ENCODE measurements around the gene TMEM135. TPM values are rescaled to one million over a fixed set of nuclear protein-coding genes. Genes with fewer than 3 reads are reported as not detected.

The TMEM135 gene
- total RNA-seq, 4 donors from 2014 or later: 13.1 to 123 (median 19.1) TPM

DNA sequence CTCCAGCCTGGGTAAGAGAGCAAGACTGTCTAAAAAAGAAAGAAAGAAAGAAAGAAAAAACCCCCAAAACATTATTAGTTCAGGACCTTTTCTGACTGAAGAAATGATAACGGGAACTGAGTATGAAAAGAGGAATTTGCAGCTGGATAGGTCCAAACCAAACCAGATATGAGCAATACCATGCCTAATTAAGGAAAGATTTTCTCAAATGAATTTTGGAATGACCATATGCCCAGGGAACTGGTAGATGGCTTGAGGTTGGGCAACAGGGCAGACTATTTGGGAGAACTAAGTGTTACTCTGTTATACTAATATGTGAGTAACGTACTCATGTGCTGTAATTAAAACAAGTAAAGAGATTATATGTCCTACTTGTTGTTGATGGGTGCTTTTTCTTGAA is 186.1 kb downstream of the TMEM135 start:
- DNase-seq: no peak
- no peak overlapping the region for H3K27ac ChIP-seq
- no peaks in the 10 kb centered on the region for H3K27me3 ChIP-seq
- no peak for TF ChIP-seq POLR2AphosphoS5 (IDR thresholded peaks at IDR 0.05)
- TF ChIP-seq, protein P1, sequence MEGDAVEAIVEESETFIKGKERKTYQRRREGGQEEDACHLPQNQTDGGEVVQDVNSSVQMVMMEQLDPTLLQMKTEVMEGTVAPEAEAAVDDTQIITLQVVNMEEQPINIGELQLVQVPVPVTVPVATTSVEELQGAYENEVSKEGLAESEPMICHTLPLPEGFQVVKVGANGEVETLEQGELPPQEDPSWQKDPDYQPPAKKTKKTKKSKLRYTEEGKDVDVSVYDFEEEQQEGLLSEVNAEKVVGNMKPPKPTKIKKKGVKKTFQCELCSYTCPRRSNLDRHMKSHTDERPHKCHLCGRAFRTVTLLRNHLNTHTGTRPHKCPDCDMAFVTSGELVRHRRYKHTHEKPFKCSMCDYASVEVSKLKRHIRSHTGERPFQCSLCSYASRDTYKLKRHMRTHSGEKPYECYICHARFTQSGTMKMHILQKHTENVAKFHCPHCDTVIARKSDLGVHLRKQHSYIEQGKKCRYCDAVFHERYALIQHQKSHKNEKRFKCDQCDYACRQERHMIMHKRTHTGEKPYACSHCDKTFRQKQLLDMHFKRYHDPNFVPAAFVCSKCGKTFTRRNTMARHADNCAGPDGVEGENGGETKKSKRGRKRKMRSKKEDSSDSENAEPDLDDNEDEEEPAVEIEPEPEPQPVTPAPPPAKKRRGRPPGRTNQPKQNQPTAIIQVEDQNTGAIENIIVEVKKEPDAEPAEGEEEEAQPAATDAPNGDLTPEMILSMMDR (IDR thresholded peaks at IDR 0.05): no peak
- TF ChIP-seq POLR2A (IDR thresholded peaks at IDR 0.05): no peak
- no peak for TF ChIP-seq EP300 (IDR thresholded peaks at IDR 0.05; ENCODE audit: low read depth)
- peaks cover 0 to 3% (median 0%) of the 10 kb centered on the region in 4 donors for H3K4me1 ChIP-seq
- H3K9me3 ChIP-seq: no peaks in the 10 kb centered on the region
- 92 to 100% methylated on average over 2 of the region's 2 CpGs for WGBS, 2 donors (ENCODE audit: low coverage in 1 of 2)
- in situ Hi-C loops (cut with MboI; ENCODE audit: low pct_ligation_motif_present in 1 of 4, low pct_unique_long_range_greater_than_20kb in 1 of 4, low sequenced_read_pairs in 3 of 4): no loop called here
- H3K36me3 ChIP-seq: no peaks in the 10 kb centered on the region
- no peak overlapping the region for H3K4me3 ChIP-seq
- intact Hi-C loops (cut with DNase I; ENCODE audit: low total_unique reads): no loop called here

DNA sequence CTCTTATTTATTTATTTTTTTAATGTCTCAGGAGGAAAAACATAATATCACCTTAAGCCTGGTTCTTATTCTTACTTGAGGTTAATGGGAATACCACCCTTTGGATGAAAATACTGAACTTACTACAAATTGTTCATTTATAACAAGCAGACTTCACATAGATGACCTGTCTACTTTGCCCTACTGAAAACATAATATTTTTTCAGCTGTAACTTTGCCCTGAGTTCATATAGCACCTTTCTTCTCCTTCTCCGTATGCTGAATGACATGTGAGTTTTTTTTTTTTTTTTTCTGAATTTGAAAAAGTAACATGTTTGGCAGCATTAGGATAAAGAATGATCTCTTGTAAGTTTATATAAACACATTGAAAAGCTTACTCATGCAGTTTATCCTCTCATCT is 186.8 kb downstream of the TMEM135 start:
- Histone ChIP-seq H3K36me3 (no peaks in the 10 kb centered on the region), H3K4me1 (peaks cover 0 to 1% (median 0%) of the 10 kb centered on the region in 4 donors), H3K27ac (no peak overlapping the region), H3K27me3 (no peaks in the 10 kb centered on the region), H3K9me3 (no peaks in the 10 kb centered on the region), H3K4me3 (no peak overlapping the region)
- WGBS, 2 donors (ENCODE audit: low coverage in 1 of 2): 67 to 71% methylated on average over 1 of the region's 1 CpG
- in situ Hi-C loops (cut with MboI; ENCODE audit: low pct_ligation_motif_present in 1 of 4, low pct_unique_long_range_greater_than_20kb in 1 of 4, low sequenced_read_pairs in 3 of 4) (no loop called here), intact Hi-C loops (cut with DNase I; ENCODE audit: low total_unique reads) (no loop called here)
- DNase-seq: no peak
- TF ChIP-seq, protein P1 (IDR thresholded peaks at IDR 0.05): no peak
- TF ChIP-seq EP300 (IDR thresholded peaks at IDR 0.05; ENCODE audit: low read depth): no peak
- TF ChIP-seq POLR2A (IDR thresholded peaks at IDR 0.05): no peak
- TF ChIP-seq POLR2AphosphoS5 (IDR thresholded peaks at IDR 0.05): no peak

DNA sequence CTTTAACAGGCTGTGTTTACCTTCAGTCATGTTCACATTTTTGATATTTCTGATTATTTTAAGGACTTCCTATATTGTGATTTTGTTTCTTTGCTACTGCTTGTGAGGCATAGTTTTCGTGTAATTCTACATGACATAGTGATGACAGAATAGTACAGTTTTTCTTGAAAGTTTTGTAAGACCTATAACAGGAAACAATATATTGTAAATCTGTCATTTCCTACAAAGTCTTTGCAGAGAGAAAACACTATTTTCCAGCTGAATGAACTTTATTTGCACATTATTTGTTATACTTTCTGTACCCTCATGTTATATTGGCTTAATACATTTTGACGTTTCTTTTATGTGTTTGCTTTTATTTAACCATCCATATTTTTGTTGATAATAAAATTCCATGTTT is 191.1 kb downstream of the TMEM135 start:
- no peak for TF ChIP-seq POLR2AphosphoS5 (IDR thresholded peaks at IDR 0.05)
- TF ChIP-seq EP300 (IDR thresholded peaks at IDR 0.05; ENCODE audit: low read depth): no peak
- TF ChIP-seq, protein P1 (IDR thresholded peaks at IDR 0.05): no peak
- TF ChIP-seq POLR2A (IDR thresholded peaks at IDR 0.05): no peak
- Histone ChIP-seq H3K36me3 (no peaks in the 10 kb centered on the region), H3K27ac (no peak overlapping the region), H3K4me1 (no peaks in the 10 kb centered on the region), H3K27me3 (no peaks in the 10 kb centered on the region), H3K4me3 (no peak overlapping the region), H3K9me3 (peaks cover 7 to 8% of the 10 kb centered on the region in 2 donors)
- in situ Hi-C loops (cut with MboI; ENCODE audit: low pct_ligation_motif_present in 1 of 4, low pct_unique_long_range_greater_than_20kb in 1 of 4, low sequenced_read_pairs in 3 of 4) (no loop called here), intact Hi-C loops (cut with DNase I; ENCODE audit: low total_unique reads) (no loop called here)
- 50 to 67% methylated on average over 2 of the region's 2 CpGs for WGBS, 2 donors (ENCODE audit: low coverage in 1 of 2)
- no peak for DNase-seq

DNA sequence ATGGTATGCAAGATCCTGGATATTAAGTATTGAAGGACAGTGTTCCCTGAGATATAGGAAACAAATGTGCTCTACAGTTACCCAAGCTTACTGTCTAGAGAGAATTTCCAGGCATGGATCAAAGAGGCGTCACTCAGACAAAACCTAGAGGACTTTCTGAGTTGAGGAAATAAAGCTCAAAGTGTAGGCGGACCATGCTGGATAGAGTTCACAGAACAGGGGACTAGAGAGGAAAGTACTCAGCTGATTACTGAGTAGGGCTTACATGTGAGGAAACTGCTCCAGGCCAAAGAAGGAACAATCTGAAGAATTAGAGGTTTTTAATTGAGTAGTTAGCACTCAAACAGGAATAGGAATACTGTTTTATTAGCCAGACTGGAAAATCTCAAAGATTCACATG is 193.3 kb downstream of the TMEM135 start:
- H3K27ac ChIP-seq: no peak overlapping the region
- TF ChIP-seq, protein P1 (IDR thresholded peaks at IDR 0.05): no peak
- TF ChIP-seq EP300 (IDR thresholded peaks at IDR 0.05; ENCODE audit: low read depth) (no peak), POLR2AphosphoS5 (IDR thresholded peaks at IDR 0.05) (no peak), POLR2A (IDR thresholded peaks at IDR 0.05) (no peak)
- DNase-seq: no peak
- no peaks in the 10 kb centered on the region for H3K27me3 ChIP-seq
- H3K36me3 ChIP-seq: no peaks in the 10 kb centered on the region
- whole genome bisulfite sequencing, 2 donors (ENCODE audit: low coverage in 1 of 2): 95 to 100% methylated on average over 1 to 2 of the region's 2 CpGs
- H3K4me3 ChIP-seq: no peak overlapping the region
- no peaks in the 10 kb centered on the region for H3K4me1 ChIP-seq
- H3K9me3 ChIP-seq: peaks cover 7 to 8% of the 10 kb centered on the region in 2 donors
- in situ Hi-C loops (cut with MboI; ENCODE audit: low pct_ligation_motif_present in 1 of 4, low pct_unique_long_range_greater_than_20kb in 1 of 4, low sequenced_read_pairs in 3 of 4): no loop called here
- intact Hi-C loops (cut with DNase I; ENCODE audit: low total_unique reads): no loop called here

Measured in transverse colon (tissue), 4 donors.